Mesenchymal stem cell (in vitro differentiated cells and primary cell): Measurements from ENCODE around the gene PPP1R10.

ENCODE experiments used
- DNase-seq: peaks from one replicate; pipeline ENCODE4 v3.0.0-alpha.2; 2013
- H2AFZ ChIP-seq: one replicate; pipeline ENCODE4 v1.6.1; 2013; ENCODE audit warnings: low read depth, mild to moderate bottlenecking, control low read depth, inconsistent platforms, low read length, moderate library complexity
- H2AK5ac ChIP-seq: 2 replicates; pipeline ENCODE4 v1.6.1; 2013; ENCODE audit warnings: low read length, moderate library complexity, mild to moderate bottlenecking, inconsistent platforms; ENCODE audit not compliant: severe bottlenecking
- H2BK120ac ChIP-seq: one replicate; pipeline ENCODE4 v1.6.1; 2013; ENCODE audit warnings: low read depth, mild to moderate bottlenecking, inconsistent platforms, low read length, moderate library complexity
- H2BK12ac ChIP-seq, 2 experiments: one replicate each; pipeline ENCODE4 v1.6.1; 2013; ENCODE audit warnings: inconsistent platforms in 2 of 2, low read length in 2 of 2, mild to moderate bottlenecking in 2 of 2, moderate library complexity in 2 of 2, control low read depth in 1 of 2
- H2BK15ac ChIP-seq: one replicate; pipeline ENCODE4 v1.6.1; 2013; ENCODE audit warnings: mild to moderate bottlenecking, low read depth, inconsistent platforms; ENCODE audit not compliant: poor library complexity, severe bottlenecking
- H2BK5ac ChIP-seq: 2 replicates; pipeline ENCODE4 v1.6.1; 2013; ENCODE audit warnings: low read depth, mild to moderate bottlenecking, low read length, control low read depth, inconsistent platforms; ENCODE audit not compliant: poor library complexity, severe bottlenecking
- H3K14ac ChIP-seq, 2 experiments: one replicate each; pipeline ENCODE4 v1.6.1; 2013; ENCODE audit warnings: inconsistent platforms in 2 of 2, low read length in 2 of 2, control low read depth in 1 of 2, mild to moderate bottlenecking in 1 of 2, moderate library complexity in 1 of 2
- H3K18ac ChIP-seq, 2 experiments: one replicate each; pipeline ENCODE4 v1.6.1; 2013; ENCODE audit warnings: inconsistent platforms in 2 of 2, low read length in 2 of 2, control low read depth in 1 of 2, low read depth in 1 of 2, mild to moderate bottlenecking in 1 of 2
- H3K23ac ChIP-seq, 2 experiments: one replicate each; pipeline ENCODE4 v1.6.1; 2013; ENCODE audit warnings: inconsistent platforms in 2 of 2, low read length in 2 of 2, mild to moderate bottlenecking in 2 of 2, moderate library complexity in 2 of 2, control low read depth in 1 of 2
- H3K27ac ChIP-seq: 2 replicates; pipeline ENCODE4 v1.5.1; 2013; ENCODE audit warnings: mild to moderate bottlenecking, moderate library complexity, low read length, control low read depth, inconsistent platforms; ENCODE audit not compliant: poor library complexity, severe bottlenecking
- H3K27me3 ChIP-seq, 2 experiments: 2 replicates each; pipeline versions ENCODE4 v1.6.1 to v1.7.0; 2013; ENCODE audit warnings: low read length in 2 of 2, mild to moderate bottlenecking in 2 of 2, moderate library complexity in 2 of 2, control low read depth in 1 of 2, inconsistent platforms in 1 of 2; ENCODE audit not compliant: control insufficient read depth in 1 of 2, insufficient read depth in 1 of 2
- H3K36me3 ChIP-seq, 2 experiments: 2 replicates each; pipeline versions ENCODE4 v1.6.1 to v1.7.0; 2013; ENCODE audit warnings: low read length in 2 of 2, control low read depth in 1 of 2, inconsistent platforms in 1 of 2, low read depth in 1 of 2, mild to moderate bottlenecking in 1 of 2; ENCODE audit not compliant: insufficient read depth in 2 of 2, control insufficient read depth in 1 of 2
- H3K4ac ChIP-seq, 2 experiments: one replicate each; pipeline ENCODE4 v1.6.1; 2013; ENCODE audit warnings: inconsistent platforms in 2 of 2, low read length in 2 of 2, mild to moderate bottlenecking in 2 of 2, moderate library complexity in 2 of 2, control low read depth in 1 of 2, low read depth in 1 of 2
- H3K4me1 ChIP-seq: 2 replicates; pipeline ENCODE4 v1.6.1; 2013; ENCODE audit warnings: low read depth, low read length, control low read depth; ENCODE audit not compliant: control insufficient read depth, insufficient read depth
- H3K4me2 ChIP-seq: 2 replicates; pipeline ENCODE4 v1.6.1; 2013; ENCODE audit warnings: low read length, mild to moderate bottlenecking, inconsistent platforms; ENCODE audit not compliant: poor library complexity, severe bottlenecking
- H3K4me3 ChIP-seq, 2 experiments: 2 replicates each; pipeline versions ENCODE4 v1.5.1 to v1.7.0; 2013; ENCODE audit warnings: low read length in 2 of 2, mild to moderate bottlenecking in 2 of 2, control low read depth in 1 of 2, low read depth in 1 of 2; ENCODE audit not compliant: insufficient read depth in 1 of 2
- H3K79me1 ChIP-seq: replicated peaks from 2 replicates; pipeline ENCODE4 v1.6.1; 2013; ENCODE audit warnings: mild to moderate bottlenecking, control low read depth, low read length, inconsistent platforms; ENCODE audit not compliant: poor library complexity, severe bottlenecking
- H3K9ac ChIP-seq: 2 replicates; pipeline ENCODE4 v1.7.0; 2013; ENCODE audit warnings: mild to moderate bottlenecking, low read length, moderate library complexity
- H3K9me3 ChIP-seq: 2 replicates; pipeline ENCODE4 v1.7.0; 2013; ENCODE audit warnings: mild to moderate bottlenecking, low read length; ENCODE audit not compliant: control insufficient read depth
- H4K8ac ChIP-seq: one replicate; pipeline ENCODE4 v1.6.1; 2013; ENCODE audit warnings: inconsistent platforms, mild to moderate bottlenecking, low read length, moderate library complexity
- H4K91ac ChIP-seq: one replicate; pipeline ENCODE4 v1.6.1; 2013; ENCODE audit warnings: mild to moderate bottlenecking, low read length, inconsistent platforms
- WGBS: methylation state at CpG from one replicate; pipeline ENCODE4 v1.1.7; 2013; ENCODE audit warnings: mixed read lengths; 5-methylcytosine and 5-hydroxymethylcytosine counted together

PPP1R10 gene

DNA sequence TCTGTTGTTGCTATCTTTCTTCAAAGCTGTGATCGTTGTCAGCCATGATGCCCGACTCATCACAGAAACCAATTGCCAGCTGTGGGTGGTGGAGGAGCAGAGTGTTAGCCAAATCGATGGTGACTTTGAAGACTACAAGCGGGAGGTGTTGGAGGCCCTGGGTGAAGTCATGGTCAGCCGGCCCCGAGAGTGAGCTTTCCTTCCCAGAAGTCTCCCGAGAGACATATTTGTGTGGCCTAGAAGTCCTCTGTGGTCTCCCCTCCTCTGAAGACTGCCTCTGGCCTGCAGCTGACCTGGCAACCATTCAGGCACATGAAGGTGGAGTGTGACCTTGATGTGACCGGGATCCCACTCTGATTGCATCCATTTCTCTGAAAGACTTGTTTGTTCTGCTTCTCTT lies 26.5 kb downstream of the PPP1R10 start:
- Histone ChIP-seq H2BK15ac (no peak overlapping the region), H3K4me2 (no peak overlapping the region), H3K27ac (no peak overlapping the region), H4K8ac (peak overlapping the region; percentile 19), H3K9me3 (no peaks in the 10 kb centered on the region), H3K4ac (no peak overlapping the region), H3K4me1 (peaks cover 2% of the 10 kb centered on the region), H3K23ac (no peak overlapping the region), H2AFZ (no peak overlapping the region), H2BK120ac (no peak overlapping the region), H3K9ac (peak overlapping the region; percentile 63), H3K79me1 (peaks cover 15% of the 10 kb centered on the region), H3K36me3 (peaks cover 67 to 92% of the 10 kb centered on the region in 2 experiments), H2BK12ac (no peak overlapping the region), H3K4me3 (no peak overlapping the region), H4K91ac (no peak overlapping the region), H3K18ac (no peak overlapping the region), H2BK5ac (no peak overlapping the region), H2AK5ac (no peak overlapping the region), H3K27me3 (no peaks in the 10 kb centered on the region), H3K14ac (no peak overlapping the region)
- no peak for DNase-seq
- 97% methylated on average over 8 of the region's 8 CpGs for WGBS

DNA sequence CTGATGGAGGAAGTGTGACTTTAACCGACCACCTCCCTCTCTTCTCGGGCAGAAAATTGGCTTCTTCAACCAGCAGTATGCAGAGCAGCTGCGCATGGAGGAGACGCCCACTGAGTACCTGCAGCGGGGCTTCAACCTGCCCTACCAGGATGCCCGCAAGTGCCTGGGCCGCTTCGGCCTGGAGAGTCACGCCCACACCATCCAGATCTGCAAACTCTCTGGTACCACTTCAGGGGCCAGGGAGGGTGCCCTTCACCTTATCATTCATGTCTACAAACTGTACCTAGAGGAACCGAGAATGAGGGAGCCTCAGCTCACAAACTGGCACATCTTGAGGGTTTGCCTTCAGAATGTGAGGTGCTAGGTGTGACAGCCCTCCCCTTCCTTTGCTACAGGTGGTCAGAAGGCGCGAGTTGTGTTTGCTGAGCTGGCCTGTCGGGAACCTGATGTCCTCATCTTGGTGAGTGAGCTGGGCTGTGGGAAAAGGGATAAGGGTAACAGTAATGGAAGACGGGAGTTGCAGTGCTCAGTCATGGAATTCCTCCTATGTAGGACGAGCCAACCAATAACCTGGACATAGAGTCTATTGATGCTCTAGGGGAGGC lies 27.2 kb downstream of the PPP1R10 start:
- WGBS: 98% methylated on average over 12 of the region's 15 CpGs

DNA sequence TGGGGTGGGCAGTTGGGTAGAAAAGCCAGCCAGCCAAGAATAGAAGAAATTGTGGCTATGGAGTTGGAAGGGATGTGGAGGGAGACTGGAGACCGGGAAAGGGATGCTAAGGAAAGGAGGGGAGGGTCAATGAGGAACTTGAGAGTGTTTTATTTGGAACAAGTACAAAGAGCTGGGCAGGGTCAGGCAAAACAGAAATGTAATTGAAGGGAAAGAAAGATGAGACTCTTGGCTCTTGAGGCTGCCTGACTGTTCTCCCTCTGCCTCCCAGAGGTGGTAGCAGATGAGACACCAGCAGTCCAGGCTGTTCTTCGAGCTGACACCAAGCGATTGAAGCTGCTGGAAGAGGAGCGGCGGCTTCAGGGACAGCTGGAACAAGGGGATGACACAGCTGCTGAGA lies 33.1 kb downstream of the PPP1R10 start:
- Histone ChIP-seq H3K79me1 (peaks cover 29% of the 10 kb centered on the region), H3K4me3 (no peak overlapping the region), H3K27me3 (no peaks in the 10 kb centered on the region), H2BK120ac (no peak overlapping the region), H2AK5ac (no peak overlapping the region), H3K23ac (no peak overlapping the region), H2BK5ac (no peak overlapping the region), H3K4me1 (peaks cover 1% of the 10 kb centered on the region), H3K9ac (no peak overlapping the region), H3K27ac (no peak overlapping the region), H3K9me3 (no peaks in the 10 kb centered on the region), H3K4ac (no peak overlapping the region), H2AFZ (no peak overlapping the region), H2BK15ac (no peak overlapping the region), H3K14ac (no peak overlapping the region), H2BK12ac (no peak overlapping the region), H3K18ac (no peak overlapping the region), H3K36me3 (peaks cover 85 to 93% of the 10 kb centered on the region in 2 experiments), H3K4me2 (no peak overlapping the region), H4K91ac (no peak overlapping the region), H4K8ac (no peak overlapping the region)
- no peak for DNase-seq
- WGBS: 94% methylated on average over 5 of the region's 5 CpGs

More for the DNA sequence above, 27.2 kb downstream of the PPP1R10 start:
- Histone ChIP-seq H2BK12ac (no peak overlapping the region), H2BK120ac (no peak overlapping the region), H4K8ac (no peak overlapping the region), H3K9me3 (no peaks in the 10 kb centered on the region), H3K4me2 (no peak overlapping the region), H3K79me1 (peaks cover 20% of the 10 kb centered on the region), H3K9ac (peak overlapping the region; percentile 63), H3K14ac (no peak overlapping the region), H3K18ac (no peak overlapping the region), H2AK5ac (no peak overlapping the region), H2BK15ac (no peak overlapping the region), H3K27ac (no peak overlapping the region), H2AFZ (no peak overlapping the region), H4K91ac (no peak overlapping the region), H3K4me3 (no peak overlapping the region), H3K27me3 (no peaks in the 10 kb centered on the region), H2BK5ac (no peak overlapping the region), H3K4ac (no peak overlapping the region), H3K36me3 (peaks cover 70 to 94% of the 10 kb centered on the region in 2 experiments), H3K4me1 (peaks cover 3% of the 10 kb centered on the region), H3K23ac (no peak overlapping the region)
- DNase-seq: no peak

- H2BK120ac ChIP-seq: no peak overlapping the region
- no peak overlapping the region for H3K4ac ChIP-seq
- no peak overlapping the region for H2BK15ac ChIP-seq
- no peak overlapping the region for H3K18ac ChIP-seq
- 97% methylated on average over 8 of the region's 8 CpGs for WGBS
- no peaks in the 10 kb centered on the region for H3K9me3 ChIP-seq
- no peak overlapping the region for H3K4me3 ChIP-seq
- no peak overlapping the region for H3K23ac ChIP-seq
- H3K14ac ChIP-seq: no peak overlapping the region
- H2BK12ac ChIP-seq: no peak overlapping the region
- H3K4me1 ChIP-seq: peaks cover 3% of the 10 kb centered on the region
- no peak overlapping the region for H2BK5ac ChIP-seq
- H3K27me3 ChIP-seq: no peaks in the 10 kb centered on the region
- no peak for DNase-seq
- H3K27ac ChIP-seq: no peak overlapping the region
- peaks cover 51 to 77% of the 10 kb centered on the region in 2 experiments for H3K36me3 ChIP-seq
- no peak overlapping the region for H4K8ac ChIP-seq
- peaks cover 28% of the 10 kb centered on the region for H3K79me1 ChIP-seq
- H4K91ac ChIP-seq: no peak overlapping the region
- no peak overlapping the region for H3K9ac ChIP-seq
- no peak overlapping the region for H2AFZ ChIP-seq
- no peak overlapping the region for H3K4me2 ChIP-seq
- H2AK5ac ChIP-seq: no peak overlapping the region
Measured at GRCh38 chr6:30578051-30578450, 39.0 kb downstream of the PPP1R10 start.
